HG03097 (cell line): Measurements from ENCODE around the gene HTR3D.
"Not testable (repeated sequence)": the region's sequence is repeated elsewhere in the genome, so short reads cannot be mapped to it uniquely, and the experiment has no call there.

Experiments
- ATAC-seq: cut with Tn5 transposase; IDR thresholded peaks from one replicate; pipeline ENCODE4 v1.9.1; 2021; ENCODE audit not compliant: unreplicated experiment, low FRiP score

Gene HTR3D

DNA sequence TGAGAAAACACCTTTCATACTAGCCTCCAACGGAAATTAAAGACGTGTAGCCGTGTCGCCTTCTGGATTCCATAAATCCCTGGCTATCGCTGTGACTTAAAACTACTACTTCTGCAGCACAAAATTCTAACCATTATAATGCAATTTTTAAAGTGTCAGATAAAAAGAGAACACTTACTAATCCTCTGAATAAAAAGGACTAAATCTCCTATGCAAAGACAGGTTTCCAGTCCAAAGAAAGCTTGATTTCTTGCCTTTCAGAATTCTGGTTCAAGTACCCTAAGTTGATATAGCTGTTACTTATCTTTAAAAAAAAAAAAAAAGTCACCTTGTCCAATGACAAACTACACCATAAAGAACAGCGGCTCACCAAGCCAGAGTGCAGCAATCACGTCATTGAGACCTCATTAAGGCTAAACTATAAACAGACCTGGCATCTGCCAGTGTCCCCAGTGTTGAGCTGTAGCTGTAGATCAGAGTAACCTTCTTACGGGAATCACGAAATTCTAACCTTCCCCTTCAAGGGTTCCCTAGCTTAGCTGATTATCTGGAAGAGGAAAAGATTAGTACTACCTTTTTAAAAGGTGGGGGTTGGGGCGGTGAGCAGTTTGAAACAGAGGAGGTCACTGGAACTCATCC, 16.0 kb upstream of the HTR3D start:
- no peak for ATAC-seq

DNA sequence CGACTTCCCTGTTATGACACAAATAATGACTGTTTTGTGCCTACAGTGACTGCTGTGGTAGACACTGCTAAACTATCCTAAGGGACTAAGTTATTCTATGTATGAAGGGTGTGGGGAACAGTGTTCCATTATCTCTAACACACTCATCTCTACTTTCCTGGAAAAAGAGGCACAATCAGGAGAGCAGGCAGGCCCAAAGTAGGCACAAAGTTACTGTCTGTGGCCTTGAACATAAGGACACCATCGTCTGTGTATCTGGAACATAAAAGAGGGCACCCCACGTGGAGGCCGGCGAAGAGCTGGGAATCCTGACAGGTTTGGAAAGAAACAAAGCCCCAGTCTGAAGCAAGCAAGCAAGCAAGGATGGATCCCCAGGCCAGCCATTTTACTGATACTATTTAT, 15.4 kb upstream of the HTR3D start:
- ATAC-seq = no peak

DNA sequence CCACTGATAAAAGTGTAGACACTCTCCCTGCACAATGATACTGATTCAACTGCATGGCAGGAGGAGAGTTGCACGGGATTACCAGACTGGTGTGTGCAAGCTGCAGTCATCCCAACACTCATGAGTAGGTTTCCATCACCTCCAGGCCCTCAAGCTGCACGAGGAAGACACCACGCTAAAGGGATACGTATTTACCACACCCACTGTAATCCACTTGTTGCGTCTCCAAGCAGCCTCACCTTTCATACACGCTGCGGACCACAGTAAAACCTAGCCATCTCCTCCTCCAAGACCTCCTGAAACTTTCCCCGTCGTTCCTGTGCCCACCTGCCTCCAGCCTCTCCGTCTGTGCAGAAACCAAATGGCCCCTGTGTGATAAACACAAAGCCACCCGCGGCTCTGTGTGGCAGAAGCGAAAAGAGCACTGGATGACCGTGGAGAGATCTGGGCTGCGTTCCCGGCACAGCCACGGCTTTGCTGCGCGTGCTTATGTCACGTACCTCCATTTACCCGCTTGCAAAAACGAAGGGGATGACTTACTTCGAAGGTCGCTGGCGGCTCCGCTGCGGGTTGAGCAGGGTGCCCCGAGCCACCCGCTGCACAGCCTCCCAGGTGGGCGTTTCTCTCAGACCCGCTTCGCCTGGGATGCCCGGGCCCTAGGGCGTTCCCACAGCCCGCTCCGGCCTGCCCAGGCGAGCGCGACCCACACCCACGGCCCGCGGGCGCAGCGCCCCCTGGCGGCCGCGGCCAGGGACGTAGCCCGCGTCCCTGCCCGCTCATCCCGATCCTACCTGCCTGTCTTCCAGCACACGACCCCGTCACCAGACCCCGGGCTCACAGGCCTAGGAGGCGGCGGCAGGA, 14.5 kb upstream of the HTR3D start:
- ATAC-seq = peak; percentile 58

DNA sequence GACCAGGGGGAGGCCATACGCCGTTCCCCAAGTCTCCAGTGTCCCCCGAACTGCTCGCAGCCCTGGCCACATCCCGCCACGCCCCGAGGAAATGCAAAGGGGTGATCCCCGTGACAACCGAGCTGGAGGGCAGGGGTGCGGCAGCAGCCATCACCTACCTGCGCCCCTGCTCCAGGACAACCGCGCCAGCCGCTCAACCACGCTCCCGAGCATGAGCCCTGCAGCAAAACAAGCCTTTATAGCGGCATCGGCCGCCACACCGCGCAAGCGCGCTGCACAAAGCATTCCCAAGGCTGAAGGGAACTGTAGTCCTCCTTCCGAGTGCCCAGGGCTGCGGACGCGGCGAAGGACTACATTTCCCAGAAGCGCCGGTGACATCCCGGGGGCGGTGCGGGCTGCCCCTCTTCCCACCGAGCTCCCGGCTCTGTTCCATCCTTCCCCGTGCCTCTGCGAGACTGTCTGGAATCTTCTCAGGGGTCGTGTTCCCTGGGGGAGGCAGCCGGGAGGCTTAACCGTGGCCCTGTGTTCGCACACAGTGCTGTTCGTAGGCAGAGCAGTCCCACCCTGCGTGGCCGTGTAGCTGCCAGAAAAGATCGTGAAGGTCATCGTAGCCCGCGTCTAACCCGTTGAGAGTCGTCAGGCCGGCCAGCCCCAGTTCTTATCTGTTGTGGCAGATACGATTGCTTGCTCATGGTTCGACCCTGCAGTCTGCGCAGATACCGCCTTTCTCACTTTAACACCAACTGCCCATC, 13.7 kb upstream of the HTR3D start, which contains the start of gene ABCC5:
Gene ABCC5, minus strand, starts transcription at position 213 of the 752 bp plus-strand sequence. CDS start 3,492 bp downstream, outside the sequence.
- peak; percentile 98 for ATAC-seq

DNA sequence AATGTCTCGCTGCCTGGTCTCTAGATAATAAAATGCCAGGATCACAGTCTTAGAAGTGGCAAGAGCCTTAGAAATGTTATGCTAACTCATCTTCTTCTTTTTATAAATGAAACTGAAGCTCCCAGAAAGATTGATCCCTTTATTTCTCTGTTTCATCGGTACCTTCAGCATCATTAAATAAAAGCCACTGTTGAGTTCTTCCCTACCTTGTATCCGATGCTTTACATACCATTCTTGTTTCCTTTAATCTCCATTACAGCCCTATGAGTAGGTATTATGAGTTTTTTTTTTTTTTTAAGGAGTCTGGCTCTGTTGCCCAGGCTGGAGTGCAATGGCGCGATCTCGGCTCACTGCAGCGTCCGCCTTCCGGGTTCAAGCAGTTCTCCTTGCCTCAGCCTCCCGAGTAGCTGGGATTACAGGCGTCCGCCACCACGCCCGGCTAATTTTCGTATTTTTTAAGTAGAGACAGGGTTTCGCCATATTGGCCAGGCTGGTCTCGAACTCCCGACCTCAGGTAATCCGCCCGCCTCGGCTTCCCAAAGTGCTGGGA, 13.0 kb upstream of the HTR3D start:
- ATAC-seq = no peak

DNA sequence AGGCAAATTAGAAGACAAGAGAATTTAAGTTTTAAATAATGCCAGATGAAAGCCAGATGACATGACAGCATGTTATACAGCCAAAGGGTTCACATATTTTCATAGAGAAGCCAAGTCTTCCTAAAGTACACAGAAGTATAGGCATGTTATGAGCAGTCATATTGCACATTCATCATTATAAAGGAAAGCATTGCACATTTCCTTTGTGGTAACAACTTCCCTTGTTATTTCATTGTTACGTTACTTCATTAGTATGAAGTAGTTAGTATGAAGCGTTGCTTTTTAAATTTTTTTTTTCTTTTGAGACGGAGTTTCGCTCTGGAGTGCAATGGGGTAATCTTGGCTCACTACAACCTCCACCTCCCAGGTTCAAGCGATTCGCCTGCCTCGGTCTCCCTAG, 9.2 kb upstream of the HTR3D start:
- ATAC-seq = no peak

DNA sequence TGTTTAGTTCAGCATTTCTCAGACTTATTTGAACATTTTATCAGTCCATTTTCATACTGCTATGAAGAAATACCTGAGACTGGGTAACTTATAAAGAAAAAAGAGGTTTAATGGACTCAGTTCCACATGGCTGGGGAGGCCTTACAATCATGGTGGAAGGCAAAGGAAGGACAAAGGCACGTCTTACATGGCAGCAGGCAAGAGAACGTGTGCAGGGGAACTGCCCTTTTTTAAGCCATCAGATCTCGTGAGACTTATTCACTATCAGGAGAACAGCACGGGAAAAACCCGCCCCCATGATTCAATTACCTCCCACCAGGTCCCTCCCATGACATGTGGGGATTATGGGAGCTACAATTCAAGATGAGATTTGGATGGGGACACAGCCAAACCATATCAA, 6.3 kb upstream of the HTR3D start:
- ATAC-seq = not testable (repeated sequence)

DNA sequence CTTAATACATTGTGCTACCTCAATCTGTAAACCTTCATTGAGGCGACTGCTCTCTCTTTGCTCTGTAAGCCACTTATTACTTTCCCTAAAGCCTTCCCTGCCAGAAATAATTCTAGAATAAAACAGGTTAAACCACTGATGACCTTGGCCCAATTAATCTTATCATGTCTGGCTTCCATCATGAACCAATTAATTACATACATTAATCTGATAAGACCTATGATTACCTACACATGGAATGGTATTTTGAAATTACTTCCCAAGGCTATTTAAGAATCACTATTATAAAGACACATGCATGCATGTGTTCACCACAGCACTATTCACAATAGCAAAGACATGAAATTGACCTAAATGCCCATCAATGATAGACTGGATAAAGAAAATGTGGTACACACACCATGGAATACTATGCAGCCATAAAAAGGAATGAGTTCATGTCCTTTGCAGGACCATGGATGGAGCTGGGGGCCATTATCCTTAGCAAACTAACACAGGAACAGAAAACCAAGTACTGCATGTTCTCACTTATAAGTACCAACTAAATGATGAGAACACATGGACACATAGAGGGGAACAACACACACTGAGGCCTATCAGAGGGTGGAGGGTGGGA, 3.2 kb upstream of the HTR3D start:
- ATAC-seq = not testable (repeated sequence)

DNA sequence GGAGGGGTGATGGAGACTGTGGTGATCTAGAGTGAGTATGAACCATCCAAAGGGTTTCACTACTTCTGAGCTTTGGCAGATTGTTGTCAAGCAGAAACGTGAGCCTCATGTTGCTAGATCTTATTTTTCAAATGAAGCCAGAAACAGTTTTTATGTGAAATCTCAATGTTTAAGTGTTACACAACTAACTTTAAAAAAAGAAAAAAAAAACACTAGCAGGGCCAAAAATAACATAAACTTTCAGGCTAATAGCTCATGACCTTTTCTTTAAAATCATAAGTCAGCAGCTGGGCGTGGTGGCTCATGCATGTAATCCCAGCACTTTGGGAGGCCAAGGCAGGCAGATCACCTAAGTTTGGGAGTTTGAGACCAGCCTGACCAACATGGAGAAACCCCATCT, 2.1 kb upstream of the HTR3D start:
- no peak for ATAC-seq

DNA sequence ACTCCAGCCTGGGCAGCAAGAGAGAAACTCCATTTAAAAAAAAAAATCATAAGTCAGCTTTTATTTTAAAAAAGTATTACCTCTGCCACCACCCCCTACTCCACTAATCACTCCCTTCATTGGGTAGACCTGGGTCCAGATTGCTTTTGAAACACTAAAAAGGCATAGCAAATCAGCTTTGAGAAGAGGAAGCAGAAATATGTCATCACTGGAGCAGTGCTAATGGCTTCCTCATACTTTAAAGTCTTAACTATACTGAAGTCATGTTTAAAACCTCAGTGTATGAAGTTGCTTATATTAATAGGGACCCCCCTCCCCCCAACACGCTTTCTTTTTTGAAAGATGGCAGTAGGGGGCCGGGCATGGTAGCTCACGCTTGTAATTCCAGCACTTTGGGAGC, 1.0 kb upstream of the HTR3D start:
- no peak for ATAC-seq

DNA sequence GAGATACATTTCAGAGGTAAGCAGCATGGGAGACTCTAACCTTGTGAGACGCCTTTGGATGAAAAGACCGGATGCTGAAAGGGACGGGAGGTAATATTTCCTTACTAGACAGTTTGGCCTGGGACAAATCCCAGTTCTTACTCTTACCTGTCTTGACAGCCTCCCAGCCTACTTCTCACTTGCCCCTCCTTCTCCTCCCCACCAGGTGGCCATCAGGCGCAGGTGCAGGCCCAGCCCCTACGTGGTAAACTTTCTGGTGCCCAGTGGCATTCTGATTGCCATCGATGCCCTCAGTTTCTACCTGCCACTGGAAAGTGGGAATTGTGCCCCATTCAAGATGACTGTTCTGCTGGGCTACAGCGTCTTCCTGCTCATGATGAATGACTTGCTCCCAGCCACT, 6.3 kb downstream of the HTR3D start:
- no peak for ATAC-seq

DNA sequence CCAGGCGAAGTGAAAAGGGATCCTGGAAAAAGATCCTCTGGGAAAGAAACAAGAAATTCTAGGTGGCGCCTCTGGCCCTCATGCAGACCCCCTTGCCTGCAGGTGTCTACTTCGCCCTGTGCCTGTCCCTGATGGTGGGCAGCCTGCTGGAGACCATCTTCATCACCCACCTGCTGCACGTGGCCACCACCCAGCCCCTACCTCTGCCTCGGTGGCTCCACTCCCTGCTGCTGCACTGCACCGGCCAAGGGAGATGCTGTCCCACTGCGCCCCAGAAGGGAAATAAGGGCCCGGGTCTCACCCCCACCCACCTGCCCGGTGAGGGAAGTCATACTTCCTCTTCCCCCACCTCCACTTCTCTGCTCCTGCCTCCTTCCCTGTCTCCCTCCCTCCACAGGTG, 6.8 kb downstream of the HTR3D start:
- ATAC-seq = not testable (repeated sequence)

DNA sequence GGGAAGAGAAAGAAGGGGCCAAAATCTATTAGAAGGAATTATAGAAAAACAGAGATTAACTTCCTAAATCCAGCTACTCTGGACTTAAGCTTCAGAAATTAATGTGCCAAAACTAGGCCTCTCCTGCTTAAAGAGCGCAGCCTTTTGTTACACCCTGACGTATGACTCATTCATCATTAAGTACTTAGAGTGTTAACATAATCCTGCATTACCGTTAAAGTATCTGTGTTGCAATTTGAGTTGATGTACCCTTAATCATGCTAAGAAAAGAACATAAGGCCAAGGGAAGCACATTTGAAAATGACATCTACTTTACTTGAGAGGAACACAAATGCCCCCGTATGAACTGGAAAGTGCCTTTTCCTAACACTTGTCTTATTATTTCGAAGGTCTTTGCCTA, 7.9 kb downstream of the HTR3D start:
- no peak for ATAC-seq

DNA sequence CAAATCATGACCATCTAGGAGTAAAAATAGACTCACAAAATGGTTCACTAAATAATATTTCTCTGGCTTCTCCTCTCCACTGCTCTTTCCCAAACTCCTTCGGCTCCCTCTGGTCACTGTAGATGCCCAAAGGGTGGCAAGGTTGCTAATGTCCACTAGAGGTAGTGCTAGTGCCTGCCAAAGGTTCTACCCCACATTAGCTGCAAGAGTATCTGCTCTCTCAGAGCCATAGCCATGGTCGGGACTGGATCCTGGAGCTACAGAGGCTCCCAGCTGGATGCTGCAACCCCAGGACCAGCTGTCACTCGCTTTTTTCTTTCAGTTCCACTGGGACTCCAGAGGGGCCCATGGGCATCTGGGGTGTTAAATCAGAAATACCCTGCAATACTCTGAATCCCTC, 8.5 kb downstream of the HTR3D start:
- ATAC-seq = no peak

DNA sequence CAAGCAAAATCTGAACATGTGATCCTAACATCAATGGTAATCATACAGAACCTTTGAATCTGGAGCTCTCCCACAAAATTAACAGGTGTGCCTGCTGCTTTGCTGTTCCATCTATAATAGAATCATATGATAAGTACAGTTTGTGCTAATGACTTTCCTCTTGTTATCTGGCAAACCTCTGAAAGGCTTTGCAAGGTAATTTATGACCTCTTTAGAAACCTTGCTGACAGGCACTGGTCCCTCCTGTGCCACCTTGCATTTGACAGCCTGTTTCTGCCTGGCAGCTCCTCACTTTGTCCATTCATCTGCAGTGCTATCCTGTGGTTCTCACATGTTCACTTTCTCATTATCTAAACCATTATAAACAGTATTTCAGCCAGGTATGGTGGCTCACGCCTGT, 11.1 kb downstream of the HTR3D start:
- ATAC-seq = no peak

DNA sequence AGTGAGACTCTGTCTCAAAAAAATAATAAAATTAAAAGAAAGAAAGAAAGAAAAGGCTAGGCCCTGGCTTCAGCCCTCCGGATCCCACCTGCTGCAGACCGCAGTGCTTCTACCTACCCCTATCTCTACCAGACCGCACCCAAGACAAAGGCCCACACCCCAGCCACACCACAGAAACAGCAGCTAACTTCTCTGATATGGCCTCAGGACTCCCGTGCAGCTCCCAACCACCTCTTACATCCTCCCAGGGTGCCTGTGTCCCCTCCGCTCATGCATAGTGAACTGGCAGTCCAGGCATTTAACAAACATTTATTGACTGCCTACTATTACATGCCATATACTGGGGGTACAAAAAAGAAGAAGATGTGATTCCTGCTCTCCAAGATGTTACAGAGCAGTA, 14.5 kb downstream of the HTR3D start:
- no peak for ATAC-seq

DNA sequence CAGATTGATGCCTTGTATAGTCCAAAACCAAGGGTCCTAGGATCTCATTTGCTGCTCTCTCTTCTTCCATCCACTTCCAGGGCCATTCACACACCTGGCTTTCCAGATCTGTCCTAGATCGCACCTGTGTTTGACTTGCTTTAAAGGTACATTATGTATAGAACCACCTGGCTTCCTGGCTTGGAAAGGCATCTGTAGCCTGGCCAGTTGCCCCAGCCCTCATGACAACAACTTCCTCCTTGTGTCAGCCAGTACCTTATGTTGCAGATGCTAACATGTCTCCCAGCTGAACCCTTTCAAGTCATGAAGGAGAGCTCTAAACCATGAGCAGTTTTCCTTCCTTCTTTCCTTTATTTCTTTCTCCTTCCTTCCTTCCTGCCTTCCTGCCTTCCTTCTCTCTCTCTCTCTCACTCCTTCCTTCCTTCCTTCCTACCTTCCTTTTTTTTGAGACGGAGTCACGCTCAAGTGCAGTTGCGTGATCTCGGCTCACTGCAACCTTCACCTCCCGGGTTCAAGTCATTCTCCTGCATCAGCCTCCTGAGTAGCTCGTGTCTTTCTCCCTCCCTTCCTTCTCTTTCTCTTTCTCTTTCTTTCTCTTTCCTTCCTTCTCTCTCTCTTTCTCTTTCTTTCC, 18.8 kb downstream of the HTR3D start:
- no peak for ATAC-seq

DNA sequence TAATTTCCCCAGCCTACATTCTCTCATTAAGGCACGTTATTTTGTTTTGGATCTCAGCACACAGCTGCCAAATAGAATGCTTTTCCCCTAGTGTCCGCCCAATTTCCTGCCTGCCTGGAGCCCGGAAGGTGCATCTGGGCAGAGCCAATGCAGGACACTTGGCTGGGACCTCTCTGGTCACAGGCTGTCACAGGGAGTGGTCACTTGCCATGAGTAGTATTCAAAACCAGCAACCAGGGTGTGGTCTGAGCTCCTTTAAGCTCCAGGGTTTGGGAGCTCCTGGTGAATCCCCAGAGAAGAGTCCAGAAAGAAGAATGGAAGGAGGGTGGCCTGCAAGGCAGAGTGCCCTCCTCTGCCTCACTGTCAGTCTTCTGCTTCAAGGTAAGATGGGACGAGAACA, 21.2 kb downstream of the HTR3D start, which contains the start of gene HTR3C:
Gene HTR3C, plus strand, starts transcription at position 281 of the 400 bp plus-strand sequence. Its CDS starts 34 bp downstream, at position 315.
- ATAC-seq = no peak

DNA sequence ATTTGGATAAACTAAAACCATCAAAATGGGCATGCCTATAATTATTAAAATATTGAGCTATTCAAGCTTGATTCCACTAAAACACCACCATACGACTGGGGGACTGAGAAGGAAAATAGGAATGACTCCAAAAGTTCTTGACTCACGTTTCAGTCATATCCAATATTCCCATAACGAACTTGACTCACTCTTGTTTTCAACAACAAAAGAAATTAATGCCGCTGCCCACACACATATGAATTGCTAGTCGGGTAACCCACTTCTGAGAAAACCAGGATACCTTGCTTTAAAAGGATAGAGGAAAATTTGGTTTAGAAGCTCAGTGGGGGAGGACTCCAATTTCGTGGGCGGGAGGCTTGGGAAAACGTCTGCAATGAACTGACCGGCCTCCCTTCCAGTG, 26.5 kb downstream of the HTR3D start:
- ATAC-seq = no peak

DNA sequence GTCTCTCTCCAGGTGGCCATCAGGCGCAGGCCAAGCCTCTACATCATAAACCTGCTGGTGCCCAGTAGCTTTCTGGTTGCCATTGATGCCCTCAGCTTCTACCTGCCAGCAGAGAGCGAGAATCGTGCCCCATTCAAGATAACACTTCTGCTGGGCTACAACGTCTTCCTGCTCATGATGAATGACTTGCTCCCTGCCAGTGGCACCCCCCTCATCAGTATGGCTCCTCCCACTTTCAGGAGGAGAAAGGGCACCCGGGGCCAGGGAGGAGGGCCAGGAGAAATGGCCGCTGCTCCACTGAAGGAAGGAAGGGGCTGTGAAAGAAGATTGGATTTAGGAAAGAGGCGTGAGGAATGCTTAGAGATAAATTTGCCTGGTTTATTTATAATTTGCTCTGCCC, 27.9 kb downstream of the HTR3D start:
- no peak for ATAC-seq
